Occipital lobe (tissue), 2 donors: Measurements from ENCODE around the gene P4HA2. TPM values are rescaled to one million over a fixed set of nuclear protein-coding genes. Genes with fewer than 3 reads are reported as not detected.

Experiments
- DNase-seq: peaks from one replicate; lab custom pipeline; 2025; lab: John Stamatoyannopoulos, UW
- total RNA-seq: library from RNA; depleted of rRNA; stranded (reverse); fragments of >200 nt; gene quantifications from one replicate; pipeline ENCODE4 v1.2.3, GENCODE V29; 2014

P4HA2 gene
- 15.3 TPM for total RNA-seq

DNA sequence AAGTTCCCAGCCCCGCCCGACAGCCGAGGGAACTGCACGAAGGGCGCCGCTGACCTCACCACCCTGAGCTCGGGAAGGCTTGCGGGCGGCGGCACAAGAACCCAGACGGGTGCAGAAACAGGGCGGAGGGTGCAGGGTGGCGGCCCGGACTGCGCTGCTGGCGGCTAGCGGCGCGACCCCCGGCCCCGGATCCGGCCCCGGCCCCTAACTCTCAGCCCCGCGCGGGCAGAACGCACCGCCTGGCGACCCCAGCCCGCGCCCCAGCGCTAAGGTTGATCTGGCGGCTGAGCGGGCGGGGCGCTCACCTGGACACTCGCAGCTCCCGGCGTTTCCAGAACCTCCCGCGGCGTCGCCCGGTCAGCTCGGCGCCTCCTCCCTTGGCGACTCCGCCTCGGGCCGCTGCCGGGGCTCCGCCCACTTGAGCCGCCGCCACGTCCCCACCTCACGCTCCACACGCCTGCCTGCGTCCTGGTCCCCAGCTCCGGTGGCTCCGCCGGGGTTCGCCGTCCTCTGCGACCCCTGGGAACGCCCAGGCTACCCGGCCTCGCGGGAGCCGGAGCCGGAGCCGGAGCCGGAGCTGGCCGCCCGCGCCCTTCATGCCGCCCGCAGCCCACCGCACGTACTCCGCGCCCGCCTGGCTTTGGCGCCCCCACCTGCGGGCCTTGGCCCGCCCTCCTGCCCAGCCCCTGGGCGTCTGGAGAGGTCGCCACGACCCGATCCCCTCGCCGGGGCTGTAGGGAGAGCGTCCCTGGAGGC lies at the start of gene P4HA2:
Gene P4HA2, minus strand, starts transcription at position 369 of the 756 bp plus-strand sequence. CDS start 9,227 bp downstream, outside the sequence.
- DNase-seq: peak; percentile 62

DNA sequence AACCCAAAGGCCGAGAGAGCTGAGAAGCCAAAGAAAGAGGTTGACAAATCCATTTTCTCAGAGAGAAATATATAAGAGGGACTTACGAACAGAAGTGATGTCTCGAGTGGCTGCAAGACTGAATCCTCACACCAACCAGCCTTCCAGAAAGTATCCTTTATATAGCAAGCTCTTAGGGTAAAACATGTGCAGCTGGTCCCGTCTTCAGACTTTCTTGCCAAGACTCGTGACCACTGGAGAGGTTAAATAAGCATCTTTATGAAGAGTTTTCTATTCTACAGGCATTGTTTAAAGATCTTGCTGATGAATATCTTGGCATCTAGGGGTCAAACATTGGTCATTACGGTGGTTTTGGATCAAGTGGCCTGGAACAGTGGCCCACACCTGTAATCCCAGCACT lies 49.6 kb upstream of the P4HA2 start:
- no peak for DNase-seq

GRCh38 chr5:132275367-132276220 lies 47.9 kb upstream of the P4HA2 start:
- no peak for DNase-seq

DNA sequence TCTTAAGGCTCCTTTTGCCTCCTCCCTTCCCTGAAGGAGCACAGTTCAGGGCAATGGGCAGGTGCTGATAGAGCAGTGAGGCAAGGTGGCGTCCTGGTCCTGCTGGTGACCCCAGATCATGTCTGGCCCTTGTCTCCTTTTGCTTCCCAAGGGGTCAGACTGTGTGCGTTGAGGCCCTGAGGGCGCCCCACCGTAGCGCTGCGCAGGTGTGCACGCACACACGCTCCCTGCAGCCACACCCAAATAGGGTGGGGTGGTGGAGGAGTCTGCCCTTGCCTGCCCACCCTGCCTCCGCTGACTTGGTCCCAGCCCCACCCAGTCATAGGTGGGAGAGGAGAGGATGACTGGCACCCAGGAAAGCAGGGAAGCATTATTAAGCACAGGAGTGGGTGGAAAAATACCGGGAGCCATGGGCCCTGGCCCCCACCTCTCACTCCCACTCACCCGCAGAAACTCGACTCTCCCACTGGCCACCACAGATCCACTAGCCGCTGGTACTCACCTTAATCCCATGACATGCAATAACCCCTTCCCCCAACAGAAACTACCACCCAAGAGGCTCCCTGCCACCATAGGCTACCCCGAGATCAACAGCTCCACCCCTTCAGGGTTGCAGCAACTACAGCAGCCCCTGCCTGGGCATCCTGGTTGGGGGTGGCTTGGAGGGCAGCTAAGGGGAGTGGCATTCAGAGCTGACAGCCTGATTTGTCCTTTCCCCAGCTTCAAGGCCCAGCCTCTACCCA lies 46.6 kb upstream of the P4HA2 start:
- no peak for DNase-seq

- no peak for DNase-seq
Observed at GRCh38 chr5:132273631-132274030, 46.0 kb upstream of the P4HA2 start.

DNA sequence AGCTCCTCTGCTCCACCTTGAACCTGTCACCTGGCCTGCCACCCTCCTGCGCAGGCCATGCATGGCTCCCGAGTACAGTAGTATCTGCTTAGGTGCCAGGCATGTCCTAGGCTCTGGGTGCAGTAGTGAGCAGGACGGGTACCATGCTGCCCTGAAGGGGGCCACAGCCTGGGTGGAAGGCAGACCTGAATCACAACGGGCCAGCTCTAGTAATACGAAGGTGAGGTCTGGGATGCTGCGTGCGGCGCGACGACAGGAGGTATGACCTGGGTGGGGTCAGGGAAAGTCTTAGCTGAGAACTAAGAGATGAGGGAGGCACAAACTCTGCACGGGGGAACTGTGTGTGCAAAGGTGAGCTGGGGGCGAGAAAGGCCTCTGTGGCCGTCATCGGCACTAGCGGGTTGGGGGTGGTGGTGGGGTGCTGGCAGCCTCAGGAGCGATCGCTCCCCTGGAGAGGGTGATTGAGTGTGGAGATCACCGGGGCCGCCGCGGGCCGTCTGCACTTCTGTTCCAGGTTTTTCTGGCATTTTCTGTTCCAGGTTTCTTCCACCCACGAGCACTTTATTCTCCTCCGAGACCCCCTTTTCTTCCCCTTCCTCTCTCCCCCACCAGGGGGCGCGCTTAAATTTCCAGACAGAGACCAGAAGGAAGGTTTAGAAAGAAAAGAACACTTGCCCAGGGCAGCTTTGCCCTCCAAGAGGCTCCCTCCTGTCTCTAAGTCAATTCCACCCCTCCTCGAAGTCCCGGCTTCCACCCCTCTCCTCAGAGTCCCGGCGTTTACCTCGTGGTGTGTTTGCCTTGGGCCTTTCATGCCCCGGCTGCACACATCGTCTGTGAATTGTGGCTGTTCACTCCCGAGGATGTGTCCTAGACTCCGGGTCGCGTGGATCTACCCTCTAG lies 44.9 kb upstream of the P4HA2 start:
- no peak for DNase-seq

DNA sequence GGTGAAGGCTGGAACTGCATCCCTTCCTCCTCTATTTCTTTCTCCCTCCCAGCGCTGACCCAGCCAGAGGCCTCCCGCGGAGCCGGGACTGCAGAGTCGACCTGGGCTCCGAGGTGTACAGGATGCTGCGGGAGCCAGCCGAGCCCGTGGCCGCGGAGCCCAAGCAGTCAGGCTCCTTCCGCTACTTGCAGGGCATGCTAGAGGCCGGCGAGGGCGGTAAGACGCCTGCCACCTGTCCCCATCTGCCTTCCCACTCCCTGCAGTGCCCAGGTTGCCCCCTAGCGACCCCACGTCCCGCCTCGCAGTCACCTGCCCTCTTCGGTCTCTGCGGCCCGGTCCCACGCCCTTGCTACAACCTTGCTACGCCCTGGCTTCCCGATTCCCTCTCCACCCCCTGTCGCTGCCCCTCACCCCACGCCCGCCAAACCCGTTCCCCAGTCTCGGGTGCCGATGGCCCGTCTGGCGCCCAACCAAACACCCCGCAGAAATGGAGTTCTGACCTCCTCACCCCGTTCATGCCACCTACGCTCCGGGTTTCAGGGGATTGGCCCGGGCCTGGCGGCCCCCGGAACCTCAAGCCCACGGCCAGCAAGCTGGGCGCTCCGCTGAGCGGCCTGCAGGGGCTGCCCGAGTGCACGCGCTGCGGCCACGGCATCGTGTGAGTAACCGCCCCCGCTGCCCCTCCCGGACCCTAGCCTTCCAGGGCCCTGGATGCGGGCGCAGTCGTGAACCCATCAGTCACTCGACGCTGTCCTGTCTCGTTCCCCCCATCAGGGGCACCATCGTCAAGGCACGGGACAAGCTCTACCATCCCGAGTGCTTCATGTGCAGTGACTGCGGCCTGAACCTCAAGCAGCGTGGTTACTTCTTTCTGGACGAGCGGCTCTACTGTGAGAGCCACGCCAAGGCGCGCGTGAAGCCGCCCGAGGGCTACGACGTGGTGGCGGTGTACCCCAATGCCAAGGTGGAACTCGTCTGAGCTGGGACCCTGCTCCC lies 43.9 kb upstream of the P4HA2 start:
- DNase-seq: no peak

- DNase-seq: no peak
Observed at GRCh38 chr5:132270706-132271105, 43.1 kb upstream of the P4HA2 start.

DNA sequence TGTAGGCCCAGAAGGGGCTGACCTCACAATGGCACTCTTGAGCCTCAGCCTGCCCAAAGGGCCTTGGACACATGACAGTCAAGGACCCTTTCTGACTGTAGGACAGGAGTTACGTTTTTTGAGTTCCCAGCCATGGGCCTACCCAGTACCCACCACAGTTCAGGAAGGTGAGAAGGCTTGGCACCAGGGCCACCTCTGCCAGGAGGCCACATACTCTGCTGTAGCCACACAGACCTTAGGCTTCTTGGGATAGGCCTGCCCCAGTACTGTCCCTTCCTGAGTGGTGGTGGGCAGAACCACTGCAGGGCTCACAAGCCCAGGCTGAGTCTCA lies 42.6 kb upstream of the P4HA2 start:
- DNase-seq: no peak

DNA sequence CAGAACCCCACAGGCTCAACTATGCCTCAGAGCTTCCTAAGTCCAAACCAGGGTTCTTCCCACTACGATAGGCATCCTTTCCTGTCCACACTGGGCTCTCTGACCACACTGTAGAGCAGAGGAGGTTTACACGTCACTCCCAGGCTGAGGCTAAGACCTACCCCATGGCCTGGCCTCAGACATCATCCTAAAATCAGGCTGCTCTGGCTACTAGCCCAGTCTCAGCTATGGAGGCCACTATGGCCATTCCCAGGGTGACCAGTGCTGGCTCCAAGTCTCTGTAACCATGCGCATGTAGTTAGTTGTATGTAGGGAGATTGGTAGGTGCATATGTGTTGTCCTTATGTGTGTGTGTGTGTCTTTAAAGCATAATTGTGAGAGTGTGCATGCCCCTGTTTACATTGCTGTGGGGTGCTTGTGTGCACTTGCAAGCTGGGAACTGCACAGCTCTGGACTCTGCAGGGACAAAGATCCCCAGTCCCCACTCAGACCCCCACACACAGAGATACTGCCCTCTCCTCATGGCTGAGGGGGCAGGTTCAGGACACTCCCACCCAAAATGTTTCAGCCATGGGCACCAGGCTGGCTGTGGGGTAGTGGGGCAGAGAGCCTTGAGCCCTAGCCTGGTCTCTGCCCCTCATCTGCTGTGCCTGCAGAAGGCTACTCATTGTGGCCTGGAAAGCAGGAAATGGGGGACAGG lies 42.1 kb upstream of the P4HA2 start:
- no peak for DNase-seq

GRCh38 chr5:132268769-132269551 lies 41.3 kb upstream of the P4HA2 start:
- DNase-seq: no peak

DNA sequence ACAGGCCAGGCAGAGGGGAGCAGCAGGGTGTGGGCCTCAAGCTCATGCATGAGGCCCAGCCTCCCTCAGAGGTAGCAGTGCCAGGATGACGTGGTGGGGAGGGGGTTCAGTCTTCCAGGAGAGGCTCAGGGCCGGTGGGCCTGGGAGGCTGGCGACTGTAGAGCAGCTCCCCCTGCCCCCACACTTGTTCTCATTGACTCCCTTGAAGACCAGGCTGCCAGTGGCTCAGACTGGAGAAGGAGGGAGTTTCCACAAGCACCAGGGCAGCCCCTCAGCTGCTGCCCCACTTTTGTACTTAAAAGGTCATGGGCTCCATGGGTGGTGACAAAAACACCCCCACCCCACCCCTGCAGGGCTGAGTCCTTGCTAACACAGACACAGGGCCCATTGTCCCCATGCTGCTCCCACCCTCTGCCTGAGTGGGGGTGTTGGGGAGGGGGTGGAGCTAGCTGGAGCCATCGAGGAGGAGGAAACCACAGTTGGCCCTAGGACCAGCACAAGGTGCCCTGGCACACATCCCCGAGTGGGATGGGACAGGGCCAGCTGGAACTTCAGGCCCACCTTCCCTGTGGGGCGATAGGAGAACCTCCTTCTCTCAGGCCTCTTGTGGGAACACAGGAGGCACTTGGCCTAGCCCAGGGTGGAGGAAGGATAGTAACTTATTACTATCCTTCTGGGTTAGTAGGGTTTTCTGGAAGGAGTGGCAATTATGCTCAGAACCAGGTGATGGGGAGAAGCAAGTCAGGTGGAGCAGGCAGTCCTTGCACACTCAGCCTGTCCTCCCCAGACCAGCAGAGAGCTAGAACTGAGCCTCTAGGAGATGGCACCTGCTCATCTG lies 40.5 kb upstream of the P4HA2 start:
- no peak for DNase-seq

DNA sequence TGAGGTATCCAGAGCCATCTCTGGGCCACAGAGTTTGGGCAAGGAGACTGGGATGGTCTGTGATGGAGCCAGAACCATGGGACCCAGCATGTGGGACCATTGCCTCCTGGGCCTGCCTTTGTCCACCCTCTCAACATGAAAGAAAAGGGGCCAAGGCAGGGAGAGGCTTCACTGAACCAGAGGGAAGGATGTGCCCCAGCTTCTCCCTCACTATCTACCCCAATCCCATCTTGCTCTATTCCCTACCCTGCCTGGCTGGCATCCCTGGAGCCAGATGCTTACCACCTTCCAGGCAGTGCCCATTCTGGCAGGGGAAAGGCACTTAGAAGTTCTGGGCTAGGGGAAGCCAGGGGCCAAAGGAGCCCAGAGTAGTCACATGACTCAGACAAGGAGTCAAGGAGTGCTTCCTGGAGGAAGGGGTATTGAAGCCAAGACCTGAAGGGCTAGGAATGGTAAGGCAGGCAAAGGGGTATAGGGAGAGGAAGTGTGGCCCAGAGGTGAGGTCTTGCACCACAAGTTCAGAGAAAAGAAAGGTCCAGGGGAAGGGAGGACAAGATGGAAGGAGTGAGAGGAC lies 39.6 kb upstream of the P4HA2 start:
- no peak for DNase-seq

GRCh38 chr5:132266836-132267160 lies 39.1 kb upstream of the P4HA2 start:
- DNase-seq: no peak

- DNase-seq: no peak
Observed at GRCh38 chr5:132266031-132266835, 38.6 kb upstream of the P4HA2 start.

- DNase-seq: no peak
Observed at GRCh38 chr5:132265336-132266030, 37.8 kb upstream of the P4HA2 start.
